Smooth muscle cell (in vitro differentiated cells): ENCODE results near the gene TMEM26. TPM values are rescaled to one million over a fixed set of nuclear protein-coding genes. Genes with fewer than 3 reads are reported as not detected.

Experiments
- DNase-seq: peaks from one replicate; lab custom pipeline; 2025; ENCODE audit not compliant: unreplicated experiment; lab: John Stamatoyannopoulos, UW
- H2AFZ ChIP-seq: fragments of 200-600 bp; sonication (generic); 2 replicates; pipeline ENCODE4 v1.6.0; 2016; ENCODE audit warnings: antibody characterized with exemption, low read depth, mild to moderate bottlenecking
- H3F3A ChIP-seq: fragments of 200-600 bp; sonication (generic); 2 replicates; pipeline ENCODE4 v1.6.0; 2017; ENCODE audit warnings: antibody characterized with exemption, low read depth
- H3K27ac ChIP-seq: fragments of 200-600 bp; sonication (generic); 2 replicates; pipeline ENCODE4 v1.5.1; 2016; ENCODE audit warnings: low read depth, mild to moderate bottlenecking
- H3K27me3 ChIP-seq: fragments of 200-600 bp; sonication (generic); 2 replicates; pipeline ENCODE4 v1.6.1; 2016; ENCODE audit warnings: low read depth, mild to moderate bottlenecking
- H3K36me3 ChIP-seq: fragments of 200-600 bp; sonication (generic); 2 replicates; pipeline ENCODE4 v1.5.1; 2016; ENCODE audit warnings: low read depth
- H3K4me1 ChIP-seq: fragments of 200-600 bp; sonication (generic); 2 replicates; pipeline ENCODE4 v1.5.1; 2016; ENCODE audit warnings: low read depth
- H3K4me2 ChIP-seq: fragments of 200-600 bp; sonication (generic); 2 replicates; pipeline ENCODE4 v1.6.0; 2016; ENCODE audit warnings: mild to moderate bottlenecking
- H3K4me3 ChIP-seq: fragments of 200-600 bp; sonication (generic); 2 replicates; pipeline ENCODE4 v1.5.1; 2016; ENCODE audit warnings: mild to moderate bottlenecking
- H3K79me2 ChIP-seq: fragments of 200-600 bp; sonication (generic); 2 replicates; pipeline ENCODE4 v1.6.0; 2016; ENCODE audit warnings: low read depth, mild to moderate bottlenecking
- H3K9ac ChIP-seq: fragments of 200-600 bp; sonication (generic); 2 replicates; pipeline ENCODE4 v1.6.0; 2016; ENCODE audit warnings: low read depth
- H3K9me3 ChIP-seq: fragments of 200-600 bp; sonication (generic); replicated peaks from 2 replicates; pipeline ENCODE4 v1.5.1; 2016; ENCODE audit warnings: low read depth
- H4K20me1 ChIP-seq: fragments of 200-600 bp; sonication (generic); 2 replicates; pipeline ENCODE4 v1.6.0; 2016; ENCODE audit warnings: low read depth
- CTCF ChIP-seq: fragments of 200-600 bp; sonication (generic); IDR thresholded peaks from 2 replicates; pipeline ENCODE4 v1.5.1; 2017; ENCODE audit warnings: borderline replicate concordance, mild to moderate bottlenecking, antibody characterized with exemption; ENCODE audit not compliant: insufficient read depth, poor library complexity, severe bottlenecking
- WGBS: methylation state at CpG from one replicate; pipeline ENCODE4 v1.1.7; 2016; ENCODE audit warnings: low lambda C conversion rate; 5-methylcytosine and 5-hydroxymethylcytosine counted together
- polyA plus RNA-seq: library from polyadenylated mRNA; unstranded; fragments of >200 nt; fragmentation: Nextera tagmentation; extraction: Ambion mirVana; gene quantifications from 2 replicates; pipeline ENCODE4 v1.2.1, GENCODE V29; 2016
- total RNA-seq: library from RNA; depleted of rRNA; stranded (reverse); fragments of >200 nt; gene quantifications from 2 replicates; pipeline ENCODE4 v1.2.3, GENCODE V29; 2014

TMEM26 gene
- total and polyA plus RNA-seq, 2 experiments from 2014 or later: not detected

DNA sequence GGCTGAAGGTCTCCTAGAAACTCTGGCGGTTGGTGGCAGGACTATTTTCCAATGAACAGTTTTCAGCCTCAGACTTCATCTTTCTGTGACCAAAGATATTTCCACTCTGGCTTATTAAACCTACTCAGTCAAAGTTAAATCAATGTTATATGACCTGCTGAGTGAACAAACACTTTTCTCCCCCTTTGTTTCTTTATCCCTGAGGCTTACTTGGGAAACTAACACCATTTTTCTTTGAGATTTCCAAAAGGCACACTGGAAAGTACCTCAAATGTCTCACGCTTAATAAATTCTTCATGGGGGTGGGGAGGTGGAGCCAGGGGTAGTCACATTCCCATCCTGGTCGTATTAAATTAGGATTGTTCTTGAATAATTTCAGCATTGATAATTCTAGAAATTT is 1.8 kb downstream of the TMEM26 start:
- WGBS: 95% methylated on average over 3 of the region's 3 CpGs

GRCh38 chr10:61448841-61449600 is 4.2 kb downstream of the TMEM26 start:
- H3K9ac ChIP-seq: no peak overlapping the region
- TF ChIP-seq CTCF: no peak
- H3K27ac ChIP-seq: no peak overlapping the region
- no peaks in the 10 kb centered on the region for H3K79me2 ChIP-seq
- H3K4me1 ChIP-seq: no peaks in the 10 kb centered on the region
- H3K4me3 ChIP-seq: no peak overlapping the region
- H2AFZ ChIP-seq: no peak overlapping the region
- no peaks in the 10 kb centered on the region for H3K36me3 ChIP-seq
- 85% methylated on average over 5 of the region's 5 CpGs for WGBS
- H3K4me2 ChIP-seq: no peak overlapping the region
- no peaks in the 10 kb centered on the region for H3F3A ChIP-seq
- no peaks in the 10 kb centered on the region for H3K9me3 ChIP-seq
- H4K20me1 ChIP-seq: no peaks in the 10 kb centered on the region
- DNase-seq: no peak
- H3K27me3 ChIP-seq: peaks cover 39% of the 10 kb centered on the region

More for the DNA sequence above, 1.8 kb downstream of the TMEM26 start:
- Histone ChIP-seq H3K27ac (no peak overlapping the region), H2AFZ (no peak overlapping the region), H4K20me1 (no peaks in the 10 kb centered on the region), H3K4me3 (no peak overlapping the region), H3K4me1 (no peaks in the 10 kb centered on the region), H3K27me3 (peaks cover 57% of the 10 kb centered on the region), H3K36me3 (no peaks in the 10 kb centered on the region), H3K9me3 (no peaks in the 10 kb centered on the region), H3K9ac (no peak overlapping the region), H3K79me2 (no peaks in the 10 kb centered on the region), H3K4me2 (no peak overlapping the region), H3F3A (no peaks in the 10 kb centered on the region)
- DNase-seq: no peak
- no peak for TF ChIP-seq CTCF

DNA sequence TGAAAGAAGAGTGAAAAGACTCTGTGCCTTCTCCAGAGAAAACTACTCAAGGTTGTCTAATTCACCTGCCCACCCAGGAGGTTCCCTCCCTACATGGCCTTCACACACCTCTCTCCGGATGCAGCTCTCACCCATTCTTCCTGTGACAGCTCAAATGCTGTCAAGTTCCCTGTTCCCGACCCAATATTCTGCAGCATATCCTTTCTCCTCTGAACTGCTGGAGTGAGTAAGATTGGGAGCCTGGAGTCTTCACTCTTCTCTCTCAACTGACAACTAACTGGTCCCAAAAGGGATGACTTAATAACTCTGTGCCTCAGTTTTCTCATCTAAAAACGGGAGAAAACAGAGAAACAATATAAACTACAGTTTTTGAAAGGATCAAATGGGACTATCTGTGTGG is 5.1 kb downstream of the TMEM26 start:
- Histone ChIP-seq H3K27ac (no peak overlapping the region), H3K27me3 (peaks cover 30% of the 10 kb centered on the region), H3F3A (no peaks in the 10 kb centered on the region), H3K36me3 (no peaks in the 10 kb centered on the region), H3K4me3 (no peak overlapping the region), H2AFZ (no peak overlapping the region), H3K4me1 (no peaks in the 10 kb centered on the region), H4K20me1 (no peaks in the 10 kb centered on the region), H3K79me2 (no peaks in the 10 kb centered on the region), H3K9ac (no peak overlapping the region), H3K9me3 (no peaks in the 10 kb centered on the region), H3K4me2 (no peak overlapping the region)
- 84% methylated on average over 3 of the region's 3 CpGs for WGBS
- no peak for DNase-seq
- no peak for TF ChIP-seq CTCF

- no peaks in the 10 kb centered on the region for H3K4me1 ChIP-seq
- no peaks in the 10 kb centered on the region for H4K20me1 ChIP-seq
- H3K9ac ChIP-seq: no peak overlapping the region
- H3K27me3 ChIP-seq: no peaks in the 10 kb centered on the region
- no peaks in the 10 kb centered on the region for H3K79me2 ChIP-seq
- no peak for TF ChIP-seq CTCF
- no peak overlapping the region for H2AFZ ChIP-seq
- no peak overlapping the region for H3K4me3 ChIP-seq
- peak overlapping the region; percentile 32 for H3K4me2 ChIP-seq
- WGBS: 76% methylated on average over 4 of the region's 4 CpGs
- no peak overlapping the region for H3K27ac ChIP-seq
- H3K9me3 ChIP-seq: no peaks in the 10 kb centered on the region
- H3K36me3 ChIP-seq: no peaks in the 10 kb centered on the region
- no peaks in the 10 kb centered on the region for H3F3A ChIP-seq
- no peak for DNase-seq
Observed at GRCh38 chr10:61439058-61439609, 14.0 kb downstream of the TMEM26 start.
